Nephron progenitor cell (in vitro differentiated cells): ENCODE measurements around the gene SLC25A23.

ENCODE experiments used
- DNase-seq: peaks from one replicate; pipeline ENCODE4 v3.0.0; 2021
- H3K27ac Mint-ChIP-seq: 2 replicates; pipeline ENCODE4 v1.8.0; 2021; ENCODE audit warnings: mild to moderate bottlenecking, moderate library complexity, mixed read lengths
- H3K27me3 Mint-ChIP-seq: 2 replicates; pipeline ENCODE4 v1.8.0; 2021; ENCODE audit warnings: mild to moderate bottlenecking, low read depth, mixed read lengths; ENCODE audit not compliant: poor library complexity
- H3K36me3 Mint-ChIP-seq: 2 replicates; pipeline ENCODE4 v1.8.0; 2021; ENCODE audit warnings: low read depth, mixed read lengths
- H3K4me1 Mint-ChIP-seq: 2 replicates; pipeline ENCODE4 v1.8.0; 2021; ENCODE audit warnings: mixed read lengths
- H3K4me3 Mint-ChIP-seq: 2 replicates; pipeline ENCODE4 v1.8.0; 2021; ENCODE audit warnings: mild to moderate bottlenecking, moderate library complexity, mixed read lengths
- H3K9me3 Mint-ChIP-seq: 2 replicates; pipeline ENCODE4 v1.8.0; 2021; ENCODE audit warnings: mild to moderate bottlenecking, moderate library complexity, mixed read lengths
- TF ChIP-seq, protein P1 (sequence below): fragments of 200-600 bp; sonication (generic); IDR thresholded peaks from 2 replicates; pipeline ENCODE4 v1.5.0; 2021; ENCODE audit warnings: antibody characterized with exemption

Gene SLC25A23

DNA sequence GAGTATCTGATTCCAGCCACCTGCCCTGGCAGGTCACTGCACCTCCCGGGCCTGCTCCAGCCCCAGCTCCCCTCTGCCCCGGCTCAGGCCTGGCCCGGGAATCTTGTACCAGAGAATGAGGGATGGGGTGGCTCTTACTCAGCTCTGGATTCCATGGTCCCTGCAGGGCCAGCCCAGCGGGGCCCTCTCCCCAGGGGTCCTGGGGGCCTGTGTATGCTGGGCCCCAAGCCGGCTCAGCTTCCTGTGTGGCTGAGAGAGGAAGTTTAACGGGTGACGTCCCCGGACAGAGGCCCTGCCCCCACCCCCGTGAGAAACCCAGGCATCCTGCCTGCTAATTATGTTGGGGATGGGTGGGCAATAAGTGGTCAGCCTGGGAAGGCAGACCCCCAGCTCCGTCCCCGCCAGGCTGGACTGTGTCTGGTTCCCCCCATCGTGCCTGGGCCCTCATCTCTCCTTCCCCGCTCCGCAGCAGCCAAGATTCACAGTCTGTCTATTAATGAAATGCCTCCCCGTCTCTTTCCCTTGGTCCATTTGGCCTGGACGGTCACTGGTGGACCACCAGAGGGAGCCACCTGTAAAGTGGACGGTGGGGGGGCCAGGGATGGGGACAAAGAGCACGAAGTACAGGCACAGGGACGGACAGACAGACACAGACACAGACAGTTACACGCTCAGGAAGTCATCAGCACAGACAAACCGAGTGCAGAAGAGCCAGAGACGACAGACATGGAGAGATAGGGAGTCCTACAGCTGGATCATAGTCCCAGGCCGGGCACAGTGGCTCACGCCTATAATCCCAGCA, 22.1 kb upstream of the SLC25A23 start, which contains the start of gene DENND1C:
Gene DENND1C, minus strand, starts transcription at position 247 of the 802 bp plus-strand sequence. Its CDS starts 92 bp downstream, at position 155.
- TF ChIP-seq, protein P1, sequence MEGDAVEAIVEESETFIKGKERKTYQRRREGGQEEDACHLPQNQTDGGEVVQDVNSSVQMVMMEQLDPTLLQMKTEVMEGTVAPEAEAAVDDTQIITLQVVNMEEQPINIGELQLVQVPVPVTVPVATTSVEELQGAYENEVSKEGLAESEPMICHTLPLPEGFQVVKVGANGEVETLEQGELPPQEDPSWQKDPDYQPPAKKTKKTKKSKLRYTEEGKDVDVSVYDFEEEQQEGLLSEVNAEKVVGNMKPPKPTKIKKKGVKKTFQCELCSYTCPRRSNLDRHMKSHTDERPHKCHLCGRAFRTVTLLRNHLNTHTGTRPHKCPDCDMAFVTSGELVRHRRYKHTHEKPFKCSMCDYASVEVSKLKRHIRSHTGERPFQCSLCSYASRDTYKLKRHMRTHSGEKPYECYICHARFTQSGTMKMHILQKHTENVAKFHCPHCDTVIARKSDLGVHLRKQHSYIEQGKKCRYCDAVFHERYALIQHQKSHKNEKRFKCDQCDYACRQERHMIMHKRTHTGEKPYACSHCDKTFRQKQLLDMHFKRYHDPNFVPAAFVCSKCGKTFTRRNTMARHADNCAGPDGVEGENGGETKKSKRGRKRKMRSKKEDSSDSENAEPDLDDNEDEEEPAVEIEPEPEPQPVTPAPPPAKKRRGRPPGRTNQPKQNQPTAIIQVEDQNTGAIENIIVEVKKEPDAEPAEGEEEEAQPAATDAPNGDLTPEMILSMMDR = peak; percentile 52
- H3K9me3 Mint-ChIP-seq = no peaks in the 10 kb centered on the region
- H3K36me3 Mint-ChIP-seq = no peaks in the 10 kb centered on the region
- H3K27me3 Mint-ChIP-seq = peaks cover 43% of the 10 kb centered on the region
- DNase-seq = peak; percentile 55
- H3K4me3 Mint-ChIP-seq = no peak within 1 kb of the TSS
- H3K27ac Mint-ChIP-seq = no peak within 1 kb of the TSS
- H3K4me1 Mint-ChIP-seq = peaks cover 14% of the 10 kb centered on the region

DNA sequence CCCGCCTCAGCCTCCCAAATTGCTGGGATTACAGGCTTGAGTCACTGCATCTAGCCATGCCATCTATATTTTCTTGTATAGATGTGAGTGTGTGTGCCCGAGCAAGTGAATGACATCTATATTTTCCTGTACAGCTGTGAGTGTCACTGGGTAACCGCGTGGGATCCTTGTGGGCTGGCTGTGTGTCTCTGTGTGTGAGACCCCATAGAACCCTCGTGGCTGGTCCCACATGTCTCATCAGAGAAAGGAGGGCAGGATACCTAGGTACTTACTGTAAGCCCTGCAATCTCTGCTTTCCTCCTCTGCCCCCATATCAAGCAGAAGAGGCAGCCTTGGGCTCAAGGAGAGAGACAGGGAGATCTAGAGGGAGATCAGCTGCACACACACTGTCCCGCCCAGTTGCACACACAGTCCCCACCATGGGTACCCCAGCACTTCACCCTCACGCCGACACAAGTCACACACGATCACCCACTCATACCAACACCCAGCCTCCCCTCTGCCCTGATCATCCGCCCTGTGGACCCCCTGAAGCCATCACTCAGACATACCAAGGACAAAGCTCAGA, 21.3 kb upstream of the SLC25A23 start:
- Mint-ChIP-seq H3K27me3 (peaks cover 48% of the 10 kb centered on the region), H3K36me3 (no peaks in the 10 kb centered on the region), H3K27ac (no peak overlapping the region), H3K9me3 (no peaks in the 10 kb centered on the region), H3K4me3 (no peak overlapping the region), H3K4me1 (peaks cover 14% of the 10 kb centered on the region)
- DNase-seq = no peak
- TF ChIP-seq, protein P1 = no peak

DNA sequence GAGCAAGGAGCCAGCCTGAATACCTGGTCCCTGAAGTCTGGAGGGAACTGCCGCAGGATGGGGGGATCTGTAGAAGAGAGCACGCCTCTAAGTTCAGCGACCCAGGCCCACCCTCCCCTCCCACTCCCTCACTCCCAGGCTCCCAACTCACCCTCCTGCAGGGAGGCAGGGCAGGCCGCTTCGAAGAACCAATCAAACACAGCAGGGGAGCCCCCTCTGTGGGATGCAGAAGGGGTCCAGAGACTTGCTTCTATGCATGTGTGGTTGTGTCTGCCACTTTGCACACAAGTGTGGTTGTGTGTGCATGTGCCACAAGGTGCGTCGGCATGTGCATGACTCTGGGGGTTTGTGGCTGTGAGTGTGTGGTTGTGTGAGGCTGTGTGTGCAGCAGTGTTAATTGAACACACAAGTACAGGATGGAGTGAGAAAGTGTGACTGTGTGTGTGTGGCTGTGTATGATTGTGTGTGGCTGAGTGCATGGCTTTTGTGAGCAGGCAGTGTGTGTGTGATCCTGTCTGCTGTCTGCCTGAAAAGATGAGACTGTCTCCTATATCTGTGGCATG, 20.3 kb upstream of the SLC25A23 start:
- Mint-ChIP-seq H3K27me3 (peaks cover 58% of the 10 kb centered on the region), H3K4me1 (peaks cover 14% of the 10 kb centered on the region), H3K27ac (no peak overlapping the region), H3K9me3 (no peaks in the 10 kb centered on the region), H3K36me3 (no peaks in the 10 kb centered on the region), H3K4me3 (no peak overlapping the region)
- DNase-seq = no peak
- TF ChIP-seq, protein P1 = no peak

DNA sequence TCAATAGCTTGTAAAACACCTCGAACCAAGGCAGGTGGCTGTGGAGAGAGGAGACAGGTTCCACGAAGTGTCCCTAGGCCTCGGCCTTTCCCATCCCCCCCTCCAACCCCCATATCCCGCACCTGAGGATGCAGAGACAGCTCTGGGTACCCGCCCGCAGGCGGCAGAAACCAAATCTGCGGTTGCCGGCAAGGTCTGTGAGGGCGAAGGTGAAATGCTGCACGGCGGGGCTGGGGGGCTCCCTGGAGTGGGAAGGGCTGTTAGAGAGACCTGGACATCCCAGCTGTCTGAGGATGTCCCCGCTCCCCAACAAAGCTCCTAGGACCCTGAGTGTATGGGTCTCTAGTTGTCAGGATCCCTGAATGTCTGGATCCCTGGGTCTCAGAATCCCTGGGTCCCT, 19.2 kb upstream of the SLC25A23 start:
- no peaks in the 10 kb centered on the region for H3K36me3 Mint-ChIP-seq
- peaks cover 67% of the 10 kb centered on the region for H3K27me3 Mint-ChIP-seq
- H3K4me3 Mint-ChIP-seq = no peak overlapping the region

DNA sequence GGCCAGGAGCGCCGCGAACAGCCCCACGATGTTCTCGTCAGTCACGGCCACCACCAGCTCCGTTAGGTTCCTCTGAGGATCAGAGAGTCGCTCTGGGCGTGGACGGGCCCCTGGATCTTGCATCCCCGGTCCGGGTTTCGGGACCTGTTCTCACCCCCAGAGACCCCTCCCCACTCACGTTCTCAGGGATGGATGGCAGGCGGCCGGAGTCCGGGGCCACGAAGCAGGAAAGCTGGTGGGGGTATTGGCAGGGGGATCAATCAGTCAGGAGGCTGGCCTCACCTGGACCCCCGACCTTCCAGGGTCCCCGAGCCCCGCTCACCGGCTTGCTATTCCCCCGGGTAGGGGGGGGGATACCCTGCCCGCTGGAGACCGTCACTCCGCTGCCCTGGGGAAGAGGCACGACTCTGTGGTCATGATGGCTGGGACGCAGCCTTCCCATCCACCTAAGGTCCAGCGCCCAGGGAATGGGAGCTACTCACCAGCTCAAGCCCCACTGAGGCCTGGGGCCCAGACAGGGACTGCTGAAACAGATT, 17.4 kb upstream of the SLC25A23 start:
- peak overlapping the region; percentile 38 for H3K4me3 Mint-ChIP-seq
- peaks cover 65% of the 10 kb centered on the region for H3K27me3 Mint-ChIP-seq
- no peak overlapping the region for H3K27ac Mint-ChIP-seq
- peaks cover 11% of the 10 kb centered on the region for H3K4me1 Mint-ChIP-seq
- H3K36me3 Mint-ChIP-seq = no peaks in the 10 kb centered on the region
- no peaks in the 10 kb centered on the region for H3K9me3 Mint-ChIP-seq
- DNase-seq = no peak
- TF ChIP-seq, protein P1 = no peak

More for the DNA sequence above, 19.2 kb upstream of the SLC25A23 start:
- TF ChIP-seq, protein P1 = no peak
- no peak overlapping the region for H3K27ac Mint-ChIP-seq
- no peaks in the 10 kb centered on the region for H3K9me3 Mint-ChIP-seq
- peaks cover 14% of the 10 kb centered on the region for H3K4me1 Mint-ChIP-seq
- DNase-seq = no peak
